H9 (cell line): ENCODE measurements around the gene ATP6V0A1. TPM values are rescaled to one million over a fixed set of nuclear protein-coding genes. Genes with fewer than 3 reads are reported as not detected.

Experiments used
- DNase-seq: peaks from one replicate; pipeline ENCODE4 v3.0.0-alpha.2; 2017
- H2AFZ ChIP-seq: one replicate; pipeline ENCODE4 v1.6.1; 2013; ENCODE audit warnings: mild to moderate bottlenecking, low read length, control low read depth, moderate library complexity
- H2AK5ac ChIP-seq: 2 replicates; pipeline ENCODE4 v1.6.1; 2013; ENCODE audit warnings: low read length, control low read depth, mixed read lengths; ENCODE audit not compliant: insufficient read length
- H2BK120ac ChIP-seq: one replicate; pipeline ENCODE4 v1.6.1; 2013; ENCODE audit warnings: low read depth, mild to moderate bottlenecking, low read length, control low read depth, inconsistent platforms; ENCODE audit not compliant: poor library complexity, severe bottlenecking
- H2BK12ac ChIP-seq: 2 replicates; pipeline ENCODE4 v1.6.1; 2013; ENCODE audit warnings: low read length, control low read depth, mixed read lengths, low read depth; ENCODE audit not compliant: insufficient read length
- H2BK15ac ChIP-seq: 2 replicates; pipeline ENCODE4 v1.6.1; 2013; ENCODE audit warnings: low read depth, low read length, control low read depth
- H2BK20ac ChIP-seq: one replicate; pipeline ENCODE4 v1.6.1; 2013; ENCODE audit warnings: low read depth, mild to moderate bottlenecking, low read length, control low read depth, inconsistent platforms; ENCODE audit not compliant: poor library complexity, severe bottlenecking
- H2BK5ac ChIP-seq: 2 replicates; pipeline ENCODE4 v1.6.1; 2013; ENCODE audit warnings: low read length, control low read depth, mixed read lengths; ENCODE audit not compliant: insufficient read length
- H3K14ac ChIP-seq: 2 replicates; pipeline ENCODE4 v1.6.1; 2013; ENCODE audit warnings: low read length, control low read depth; ENCODE audit not compliant: insufficient read depth
- H3K18ac ChIP-seq: 2 replicates; pipeline ENCODE4 v1.6.1; 2013; ENCODE audit warnings: low read depth, mild to moderate bottlenecking, mixed read lengths, low read length, control low read depth; ENCODE audit not compliant: insufficient read length
- H3K23ac ChIP-seq: 2 replicates; pipeline ENCODE4 v1.6.1; 2013; ENCODE audit warnings: low read length, control low read depth, mixed read lengths, low read depth; ENCODE audit not compliant: insufficient read length
- H3K23me2 ChIP-seq: 2 replicates; pipeline ENCODE4 v1.6.1; 2013; ENCODE audit warnings: low read depth, mild to moderate bottlenecking, mixed read lengths, low read length, control low read depth; ENCODE audit not compliant: insufficient read length, poor library complexity, severe bottlenecking
- H3K27ac ChIP-seq: 2 replicates; pipeline ENCODE4 v1.5.1; 2013; ENCODE audit warnings: low read length, control low read depth, mixed read lengths, low read depth; ENCODE audit not compliant: insufficient read length
- H3K27me3 ChIP-seq: 2 replicates; pipeline ENCODE4 v1.6.1; 2013; ENCODE audit warnings: low read length, control low read depth, inconsistent platforms; ENCODE audit not compliant: insufficient read depth
- H3K4ac ChIP-seq: 2 replicates; pipeline ENCODE4 v1.6.1; 2013; ENCODE audit warnings: low read depth, mild to moderate bottlenecking, control low read depth, inconsistent platforms, low read length, moderate library complexity
- H3K4me1 ChIP-seq: 2 replicates; pipeline ENCODE4 v1.6.1; 2013; ENCODE audit warnings: low read length, control low read depth, inconsistent platforms; ENCODE audit not compliant: insufficient read depth
- H3K4me2 ChIP-seq: 2 replicates; pipeline ENCODE4 v1.6.1; 2013; ENCODE audit warnings: low read length, control low read depth, mixed read lengths; ENCODE audit not compliant: insufficient read length, insufficient read depth
- H3K56ac ChIP-seq: 2 replicates; pipeline ENCODE4 v1.6.1; 2013; ENCODE audit warnings: low read depth, mild to moderate bottlenecking, mixed read lengths, low read length, control low read depth; ENCODE audit not compliant: insufficient read length
- H3K79me1 ChIP-seq: 2 replicates; pipeline ENCODE4 v1.6.1; 2013; ENCODE audit warnings: low read depth, mild to moderate bottlenecking, moderate library complexity, low read length, control low read depth, inconsistent platforms; ENCODE audit not compliant: insufficient read depth, poor library complexity, severe bottlenecking
- H3K79me2 ChIP-seq: 2 replicates; pipeline ENCODE4 v1.6.1; 2013; ENCODE audit warnings: low read length, control low read depth, inconsistent platforms; ENCODE audit not compliant: insufficient read depth
- H3K9ac ChIP-seq: 2 replicates; pipeline ENCODE4 v1.6.1; 2013; ENCODE audit warnings: low read length, control low read depth, mixed read lengths; ENCODE audit not compliant: insufficient read length; ENCODE audit errors: extremely low read depth
- H3K9me3 ChIP-seq: one replicate; pipeline ENCODE4 v1.6.1; 2013; ENCODE audit warnings: low read depth, low read length, inconsistent platforms; ENCODE audit not compliant: control insufficient read depth
- H3T11ph ChIP-seq: one replicate; pipeline ENCODE4 v1.6.1; 2013; ENCODE audit warnings: mild to moderate bottlenecking, low read length, control low read depth, inconsistent platforms
- H4K20me1 ChIP-seq: one replicate; pipeline ENCODE4 v1.6.1; 2013; ENCODE audit not compliant: control insufficient read depth, insufficient read length, insufficient read depth
- H4K5ac ChIP-seq: 2 replicates; pipeline ENCODE4 v1.6.1; 2013; ENCODE audit warnings: low read depth, mild to moderate bottlenecking, mixed read lengths, low read length, control low read depth; ENCODE audit not compliant: insufficient read length
- H4K8ac ChIP-seq: replicated peaks from 2 replicates; pipeline ENCODE4 v1.6.1; 2013; ENCODE audit warnings: low read length, control low read depth, mixed read lengths, low read depth; ENCODE audit not compliant: insufficient read length
- H4K91ac ChIP-seq: 2 replicates; pipeline ENCODE4 v1.6.1; 2013; ENCODE audit warnings: low read depth, mild to moderate bottlenecking, moderate library complexity, mixed read lengths, low read length, control low read depth; ENCODE audit not compliant: insufficient read length
- H3K27ac Mint-ChIP-seq, 3 experiments: 2 replicates in 2 of 3; 3 replicates in 1 of 3; pipeline ENCODE4 v1.8.0; 2020 to 2021; ENCODE audit warnings: mixed read lengths in 3 of 3, mild to moderate bottlenecking in 1 of 3, moderate library complexity in 1 of 3
- H3K27me3 Mint-ChIP-seq: 2 replicates; pipeline ENCODE4 v1.8.0; 2021; ENCODE audit warnings: low read depth, mild to moderate bottlenecking, moderate library complexity, mixed read lengths
- H3K36me3 Mint-ChIP-seq, 3 experiments: 2 replicates in 2 of 3; 3 replicates in 1 of 3; pipeline ENCODE4 v1.8.0; 2020 to 2021; ENCODE audit warnings: low read depth in 3 of 3, mixed read lengths in 3 of 3; ENCODE audit not compliant: insufficient read depth in 1 of 3
- H3K4me1 Mint-ChIP-seq, 2 experiments: 2 replicates each; pipeline ENCODE4 v1.8.0; 2020; ENCODE audit warnings: mixed read lengths in 2 of 2
- H3K4me3 Mint-ChIP-seq, 2 experiments: 2 replicates in 1 of 2; 3 replicates in 1 of 2; pipeline ENCODE4 v1.8.0; 2020 to 2021; ENCODE audit warnings: mild to moderate bottlenecking in 2 of 2, mixed read lengths in 2 of 2, moderate library complexity in 1 of 2
- H3K9me3 Mint-ChIP-seq, 2 experiments: 2 replicates in 1 of 2; 3 replicates in 1 of 2; pipeline ENCODE4 v1.8.0; 2020; ENCODE audit warnings: mild to moderate bottlenecking in 2 of 2, mixed read lengths in 2 of 2, moderate library complexity in 1 of 2
- CTCF ChIP-seq: fragments of 200-600 bp; sonication (generic); conservative IDR thresholded peaks from 3 replicates; pipeline ENCODE4 v1.8.0; 2021; ENCODE audit warnings: antibody characterized with exemption, mild to moderate bottlenecking
- whole genome bisulfite sequencing: extraction: QIAGEN DNeasy Blood & Tissue Kit; methylation state at CpG from one replicate; pipeline ENCODE4 v1.1.7; 2013; ENCODE audit warnings: missing lambda C conversion rate, low lambda C conversion rate, mixed read lengths; ENCODE audit not compliant: insufficient read length; ENCODE audit errors: extremely low coverage; 5-methylcytosine and 5-hydroxymethylcytosine counted together
- total RNA-seq: library from RNA; stranded (reverse); gene quantifications from 2 replicates; pipeline ENCODE4 v1.2.1, GENCODE V29; 2021

The ATP6V0A1 gene
- total RNA-seq, 1 experiment from 2014 or later: 54.1 TPM

DNA sequence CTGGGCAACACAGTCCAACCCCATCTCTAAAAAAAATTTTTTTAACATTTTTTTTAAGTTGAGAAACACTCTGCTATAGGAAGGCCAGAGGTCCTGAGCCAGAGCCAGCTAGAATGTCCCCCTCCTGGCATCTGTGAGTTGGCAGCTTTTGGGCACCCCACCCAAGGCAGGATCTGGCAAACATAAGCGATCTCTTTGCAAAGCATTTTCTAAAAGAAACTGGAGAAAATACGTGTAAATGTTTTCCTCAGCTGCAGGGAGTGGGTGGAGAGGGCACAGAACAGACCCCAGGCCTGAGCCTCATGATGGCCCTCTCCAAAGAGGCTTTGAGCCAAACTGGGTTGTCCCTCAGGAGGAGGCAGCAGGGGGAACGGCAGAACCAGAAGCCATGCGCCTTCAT lies 47.3 kb upstream of the ATP6V0A1 start:
- Histone ChIP-seq H2BK15ac (no peak overlapping the region; the same call in 1 of the 2 replicates), H3K9ac (no peak overlapping the region), H2AFZ (no peak overlapping the region), H3T11ph (no peak overlapping the region), H3K79me1 (no peaks in the 10 kb centered on the region), H4K5ac (no peak overlapping the region), H3K23me2 (no peaks in the 10 kb centered on the region), H2AK5ac (no peak overlapping the region), H3K23ac (no peak overlapping the region), H3K4me2 (no peak overlapping the region), H4K8ac (no peak overlapping the region), H4K91ac (no peak overlapping the region), H2BK120ac (no peak overlapping the region), H3K4me1 (peaks cover 10% of the 10 kb centered on the region; the same call in 1 of the 2 replicates), H3K56ac (no peak overlapping the region), H3K27me3 (no peaks in the 10 kb centered on the region), H3K14ac (no peak overlapping the region), H3K9me3 (no peaks in the 10 kb centered on the region), H3K79me2 (no peaks in the 10 kb centered on the region), H2BK12ac (no peak overlapping the region), H2BK20ac (no peak overlapping the region), H4K20me1 (no peaks in the 10 kb centered on the region), H3K18ac (no peak overlapping the region), H3K27ac (no peak overlapping the region), H2BK5ac (no peak overlapping the region), H3K4ac (no peak overlapping the region)
- Mint-ChIP-seq H3K9me3 (no peaks in the 10 kb centered on the region), H3K27me3 (no peaks in the 10 kb centered on the region), H3K4me1 (peaks cover 27 to 46% of the 10 kb centered on the region in 2 experiments), H3K27ac (no peak overlapping the region), H3K4me3 (no peak overlapping the region), H3K36me3 (peaks cover 0 to 9% (median 5%) of the 10 kb centered on the region in 3 experiments; a peak in 3 of 7 replicates)
- DNase-seq: no peak
- no peak for TF ChIP-seq CTCF
- WGBS: no CpG with 5 or more reads among the region's 4 CpGs
